SH-SY5Y (cell line): ENCODE data around the gene MXI1.

Experiments used
- GATA2 ChIP-seq: IDR thresholded peaks from 2 replicates; pipeline ENCODE4 v1.6.1; 2011; ENCODE audit warnings: mild to moderate bottlenecking, low read depth, low read length
- GATA3 ChIP-seq: IDR thresholded peaks from 2 replicates; pipeline ENCODE4 v1.6.1; 2011; ENCODE audit warnings: low read depth, mild to moderate bottlenecking, low read length, moderate library complexity

- no peak for TF ChIP-seq GATA2
- TF ChIP-seq GATA3 = no peak
Measured at GRCh38 chr10:110223298-110223925, 16.0 kb downstream of the MXI1 start.
